ENCODE measurements around the gene MAZ.

The MAZ gene

GRCh38 chr16:29858149-29858849 lies 52.0 kb downstream of the MAZ start:
- no peak for DNase-seq

GRCh38 chr16:29858974-29859373 lies 52.6 kb downstream of the MAZ start:
- DNase-seq, result no peak

- DNase-seq, result no peak
Measured at GRCh38 chr16:29860218-29860617, 53.9 kb downstream of the MAZ start.

Measured in NCI-H1417 (cell line).